Femur (tissue), 1 donor: ENCODE measurements around the gene MKLN1.

Experiments
- DNase-seq: peaks from one replicate; pipeline ENCODE4 v3.0.0-alpha.2; 2017

MKLN1 gene

DNA sequence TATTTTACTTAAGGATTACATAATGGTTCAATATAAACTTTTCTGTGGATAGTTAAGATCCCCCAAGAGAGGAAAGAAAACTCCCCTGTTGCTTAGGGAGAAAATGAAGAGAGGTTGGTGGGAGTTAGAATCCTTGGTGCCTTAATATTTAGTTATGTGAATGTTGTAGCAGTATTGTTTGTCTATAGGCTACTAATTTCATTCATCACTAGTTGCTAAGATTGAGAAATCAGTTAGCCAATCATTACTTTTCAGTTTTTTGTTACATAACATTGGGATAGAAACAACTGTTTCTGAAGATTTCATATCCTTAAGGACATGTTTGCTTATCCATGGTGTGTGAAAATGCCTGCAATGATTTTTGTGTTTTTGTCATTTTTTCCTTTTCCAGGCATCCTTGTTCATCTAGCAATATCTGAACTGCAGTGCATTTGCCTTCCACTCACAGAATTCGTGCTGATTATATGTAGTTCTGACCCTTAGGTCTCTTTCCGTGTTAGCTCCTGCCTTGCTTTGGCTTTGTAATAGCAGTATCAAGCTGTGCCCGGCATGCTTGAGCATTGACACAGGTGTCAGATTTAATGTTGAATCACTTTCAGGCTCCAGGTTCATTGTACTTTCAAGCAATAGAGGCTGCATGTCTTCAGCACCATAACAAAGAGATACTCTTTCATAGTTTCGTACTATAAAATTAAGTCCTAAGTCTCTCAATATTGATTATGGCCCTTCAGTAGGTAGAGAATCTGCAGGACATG is 143.8 kb downstream of the MKLN1 start:
- DNase-seq: no peak

DNA sequence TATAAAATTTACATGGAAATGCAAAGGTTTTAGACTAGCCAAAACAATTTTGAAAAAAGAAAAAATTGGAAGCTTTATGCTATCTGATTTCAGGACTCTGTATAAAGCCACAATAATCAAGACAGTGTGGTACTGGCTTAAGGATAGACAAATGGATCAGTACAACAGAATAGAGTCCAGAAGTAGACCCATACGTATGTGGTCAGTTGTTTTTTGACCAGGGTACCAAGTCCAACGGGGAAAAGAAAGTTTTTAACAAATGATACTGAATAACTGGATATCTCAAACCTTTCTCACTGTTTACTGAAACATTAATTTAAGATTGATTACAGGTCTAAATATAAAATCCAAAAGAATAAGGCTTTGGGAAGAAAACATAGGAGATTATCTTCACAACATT is 149.1 kb downstream of the MKLN1 start:
- DNase-seq: no peak

DNA sequence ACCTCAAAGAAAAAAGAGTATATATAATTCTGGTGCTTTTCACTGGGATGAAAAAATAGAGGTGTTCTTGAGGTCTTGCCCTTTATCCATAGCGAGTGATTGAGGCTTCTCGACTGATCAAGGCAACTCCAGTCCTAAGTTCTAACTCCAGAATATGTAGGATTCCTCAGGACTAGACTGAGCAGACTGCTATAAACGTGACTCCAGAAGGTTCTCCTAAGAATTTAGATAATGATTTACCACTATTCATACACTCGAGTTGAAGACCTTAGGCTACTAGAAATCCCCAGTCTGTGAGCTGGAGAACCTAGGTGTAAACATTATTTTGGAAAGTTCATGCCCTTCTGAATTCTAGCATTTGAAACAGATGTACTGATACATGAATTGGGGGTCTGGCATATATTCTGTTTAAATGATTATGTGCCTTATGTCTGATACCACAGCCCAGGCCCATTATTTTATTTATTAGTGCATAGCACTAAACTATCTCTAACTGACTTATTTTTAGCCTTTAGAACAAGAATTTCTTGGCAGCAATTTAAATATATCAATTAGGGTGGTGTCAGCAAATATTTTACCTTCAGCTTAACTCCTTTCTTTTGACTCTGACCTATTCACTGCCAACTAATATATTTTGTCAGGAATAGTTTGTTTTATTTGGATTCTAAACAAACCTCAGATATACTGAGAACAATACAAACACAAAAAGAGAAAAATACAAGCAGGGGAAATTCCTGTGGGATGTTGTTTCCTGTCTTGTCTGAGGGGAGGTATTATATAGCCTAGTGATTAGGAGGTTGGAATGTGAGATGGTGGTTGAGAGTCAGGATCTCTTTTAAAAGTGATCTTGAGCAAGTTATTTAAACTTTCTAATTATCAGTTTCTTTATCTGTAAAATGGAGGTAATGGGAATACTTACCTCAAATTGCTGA is 153.0 kb downstream of the MKLN1 start:
- DNase-seq: no peak

DNA sequence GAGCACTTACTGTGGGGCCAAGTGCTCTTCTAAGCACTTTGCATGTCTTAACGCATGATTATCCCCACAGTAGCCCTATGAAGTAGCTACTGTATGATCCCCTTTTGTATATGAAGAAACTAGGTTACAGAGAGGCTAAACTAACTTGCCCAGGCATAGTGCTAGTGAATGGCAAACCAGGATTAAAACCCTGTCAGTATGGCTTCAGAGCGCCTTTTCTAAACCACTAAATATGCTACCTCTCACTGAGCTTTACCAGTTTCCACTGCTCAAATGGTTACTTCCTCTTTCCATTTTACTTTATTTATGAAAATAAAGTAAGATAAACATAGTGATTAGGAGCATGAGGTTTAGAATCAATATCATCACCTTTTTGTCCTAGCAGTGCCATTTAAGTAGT is 155.1 kb downstream of the MKLN1 start:
- DNase-seq: no peak

DNA sequence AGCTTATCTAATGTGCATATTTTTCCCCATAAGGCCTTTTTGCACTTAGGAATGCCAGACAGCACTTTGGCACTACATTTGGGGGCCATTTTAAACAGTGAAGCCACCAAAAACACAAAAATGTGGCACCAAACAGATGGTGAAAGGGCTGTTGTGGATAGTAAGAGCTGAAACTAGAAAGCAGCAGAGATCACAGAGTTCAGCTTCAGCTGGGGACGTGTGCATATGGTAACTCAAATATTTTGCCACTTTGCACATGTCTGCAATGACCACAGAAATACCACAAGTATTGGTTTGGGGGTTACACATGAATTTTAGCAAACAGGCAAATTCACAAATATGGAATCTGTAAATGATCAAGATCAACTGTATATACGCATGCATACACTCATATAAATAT is 155.9 kb downstream of the MKLN1 start:
- DNase-seq: no peak

DNA sequence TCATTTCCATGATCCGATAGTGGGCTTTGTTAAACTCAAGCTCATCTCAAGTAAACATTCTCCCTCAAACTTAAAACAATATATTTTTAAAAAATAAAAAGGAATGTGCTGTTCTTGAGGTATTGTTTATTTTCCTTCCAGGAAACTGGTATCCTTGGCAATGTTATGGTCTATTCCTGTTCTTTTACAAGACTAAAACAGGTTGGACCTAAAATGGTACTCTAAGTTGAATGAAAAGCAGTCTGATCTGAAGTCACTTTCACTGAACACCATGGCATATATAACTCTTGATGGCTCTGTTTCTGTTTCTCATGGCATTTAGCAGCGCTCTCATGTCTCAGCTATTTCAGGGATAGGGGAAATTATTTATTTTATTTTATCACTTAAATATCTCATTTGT is 158.7 kb downstream of the MKLN1 start:
- DNase-seq: no peak

DNA sequence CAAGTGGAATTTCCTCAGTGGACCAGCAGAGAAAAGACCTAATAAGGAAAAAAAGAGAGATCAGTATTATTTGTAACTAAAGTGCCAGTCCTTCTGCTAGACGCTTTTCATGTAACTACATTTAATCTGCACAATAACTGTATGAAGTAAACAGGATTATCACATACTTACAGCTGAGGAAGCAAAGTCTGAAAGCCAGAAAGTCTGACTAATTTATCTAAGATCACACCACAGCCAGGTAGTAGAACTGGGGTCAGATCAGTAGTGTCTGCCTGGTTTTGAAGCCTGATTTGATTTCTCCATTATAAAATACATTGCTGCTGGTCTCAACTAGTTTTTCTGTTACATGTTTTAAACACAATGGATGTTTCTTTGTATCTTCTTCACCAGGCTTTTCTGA is 159.5 kb downstream of the MKLN1 start:
- no peak for DNase-seq

DNA sequence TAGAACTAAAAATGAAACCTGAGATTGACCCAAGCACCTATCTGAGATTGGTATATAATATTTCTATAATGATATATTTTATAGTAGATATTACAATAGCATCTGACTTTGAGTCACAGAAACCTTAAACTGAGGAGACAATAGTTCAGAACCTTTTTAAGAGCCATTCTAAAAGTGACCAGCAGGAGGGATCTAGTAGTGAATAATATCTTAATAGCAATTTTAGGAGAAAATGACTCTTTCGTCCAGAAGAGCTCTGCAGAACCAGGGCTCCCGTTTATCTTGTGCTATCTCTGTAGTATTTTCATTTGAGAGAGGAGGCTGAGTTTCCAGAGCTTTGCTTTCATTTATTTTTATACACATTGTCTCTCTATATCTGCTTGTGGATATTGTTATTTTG is 160.7 kb downstream of the MKLN1 start:
- no peak for DNase-seq

DNA sequence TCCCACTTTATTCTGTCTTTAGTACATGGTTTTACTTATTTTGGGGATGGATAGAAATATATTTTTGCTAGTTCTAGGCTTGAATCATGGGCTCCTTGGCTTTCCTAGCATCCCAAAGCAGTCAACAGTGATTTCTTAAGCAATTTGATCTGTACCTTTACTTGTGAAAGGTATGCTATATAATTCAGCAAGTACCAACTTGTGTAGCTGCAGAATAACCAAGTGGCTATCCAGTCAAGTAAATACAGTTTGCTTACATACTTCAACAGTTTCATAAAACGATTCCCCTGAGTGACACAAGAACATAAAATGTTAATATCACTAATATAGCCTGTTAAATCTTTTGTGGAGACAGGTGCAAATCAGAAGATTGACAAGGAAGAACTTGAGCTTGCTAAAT is 161.5 kb downstream of the MKLN1 start:
- DNase-seq: no peak

DNA sequence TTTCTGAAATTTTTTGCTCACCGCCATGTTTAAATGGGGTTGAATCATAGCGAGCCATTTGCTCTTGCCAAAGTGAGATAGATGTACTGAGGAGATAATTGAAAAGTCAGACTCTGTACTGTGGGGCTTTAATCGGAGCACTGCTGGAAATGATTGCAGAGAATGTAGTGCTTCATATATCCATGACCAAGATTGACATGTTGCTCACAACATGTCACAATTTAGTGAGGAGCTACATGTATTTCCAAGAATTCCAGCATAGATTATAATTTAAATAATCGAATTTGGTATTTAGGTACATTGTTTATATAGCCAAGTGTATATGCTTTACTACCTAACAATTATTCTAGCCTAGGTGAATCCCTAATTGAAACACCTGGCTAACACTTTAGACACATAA is 162.2 kb downstream of the MKLN1 start:
- DNase-seq: no peak

DNA sequence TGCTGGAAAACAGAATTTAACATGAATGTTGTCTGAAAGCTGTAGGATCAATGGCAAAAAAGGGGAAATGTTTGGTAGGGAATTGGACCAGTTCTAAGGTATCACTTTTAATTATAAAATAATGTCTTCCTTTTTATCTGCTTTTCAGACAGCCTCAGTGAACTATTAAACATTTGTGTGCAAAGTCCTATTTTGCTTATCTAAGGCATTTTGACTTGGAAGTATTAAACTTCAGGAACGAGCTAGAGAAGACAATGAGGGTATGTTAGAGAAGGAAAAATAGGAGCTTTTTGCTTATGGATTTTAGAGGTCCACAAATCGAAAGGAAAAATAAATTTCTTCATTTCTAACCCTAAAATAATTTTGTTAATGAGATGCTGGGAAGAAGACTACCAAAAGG is 165.4 kb downstream of the MKLN1 start:
- no peak for DNase-seq

DNA sequence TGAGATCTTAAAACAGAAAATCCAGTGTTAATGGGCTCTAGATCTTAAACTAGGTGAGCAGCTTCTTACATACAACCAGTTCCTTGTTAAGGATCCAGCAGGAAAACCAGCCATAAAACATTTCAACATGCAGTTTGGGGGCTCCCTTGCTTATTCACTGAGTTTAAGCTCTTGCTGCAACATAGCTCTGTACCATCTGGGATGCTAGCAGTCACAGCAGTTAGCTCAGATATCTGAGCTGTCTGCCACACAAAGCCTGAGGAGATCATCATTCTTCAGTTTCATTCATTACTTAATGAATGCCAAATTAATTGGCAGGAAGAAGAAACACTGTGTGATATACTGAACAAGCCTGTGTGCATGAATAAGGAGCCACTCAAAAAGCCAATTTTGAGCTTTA is 165.9 kb downstream of the MKLN1 start:
- no peak for DNase-seq

DNA sequence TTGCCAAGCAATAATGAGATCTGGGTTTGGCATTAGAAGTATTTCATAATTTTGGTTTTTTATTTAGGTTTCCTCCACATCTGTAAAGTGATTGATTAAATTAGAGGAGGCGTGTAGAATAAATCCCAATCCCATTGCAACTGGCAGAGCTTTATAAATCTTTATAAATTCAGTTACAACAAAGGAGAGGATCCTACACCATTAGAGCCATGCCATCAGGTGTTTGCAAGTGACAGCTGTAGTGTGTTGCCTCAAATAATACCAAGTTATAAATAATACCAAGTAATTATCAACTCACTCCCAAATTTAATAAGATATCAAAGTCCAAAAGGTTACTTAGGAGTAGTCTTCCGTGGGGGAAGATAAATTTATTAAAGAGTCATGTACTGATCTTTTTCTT is 166.5 kb downstream of the MKLN1 start:
- DNase-seq: no peak

DNA sequence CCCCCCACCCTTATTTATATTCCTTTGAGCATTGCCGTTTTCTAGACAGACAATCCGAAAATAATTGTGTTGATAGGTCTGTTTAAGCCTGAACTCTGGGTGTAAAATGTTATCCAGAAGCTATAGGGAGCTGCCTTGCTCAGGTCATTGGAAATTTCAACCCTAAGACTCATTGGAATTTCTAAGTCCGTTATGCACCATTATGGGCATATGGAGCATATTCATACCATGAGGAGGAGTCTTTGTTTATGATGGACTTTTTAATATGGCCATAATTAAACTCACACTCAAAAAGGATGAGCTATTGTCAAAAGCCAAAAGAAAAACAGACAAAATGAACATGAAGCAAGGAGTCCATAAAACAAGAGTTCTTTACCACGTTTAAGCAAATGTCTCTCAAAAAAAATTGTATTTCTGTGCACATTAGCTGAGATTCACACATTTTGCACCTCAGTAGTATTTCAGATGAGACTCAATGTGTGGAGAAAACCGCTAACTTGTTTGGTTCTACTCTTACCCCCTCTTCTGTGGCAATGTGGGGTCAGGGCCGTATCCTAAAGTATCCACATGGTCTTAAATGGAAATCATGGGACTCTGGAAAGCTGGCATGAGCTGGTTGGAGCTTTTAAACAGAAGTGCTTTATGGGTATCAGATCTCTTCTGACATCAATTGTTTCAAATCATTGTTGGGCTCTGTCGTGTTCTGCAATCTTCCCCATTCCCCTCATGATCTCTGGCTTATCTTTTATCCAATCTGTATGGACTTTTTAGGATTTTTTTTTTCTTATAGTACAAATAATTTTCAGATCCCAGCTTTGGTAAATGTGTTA is 168.2 kb downstream of the MKLN1 start:
- DNase-seq: no peak

DNA sequence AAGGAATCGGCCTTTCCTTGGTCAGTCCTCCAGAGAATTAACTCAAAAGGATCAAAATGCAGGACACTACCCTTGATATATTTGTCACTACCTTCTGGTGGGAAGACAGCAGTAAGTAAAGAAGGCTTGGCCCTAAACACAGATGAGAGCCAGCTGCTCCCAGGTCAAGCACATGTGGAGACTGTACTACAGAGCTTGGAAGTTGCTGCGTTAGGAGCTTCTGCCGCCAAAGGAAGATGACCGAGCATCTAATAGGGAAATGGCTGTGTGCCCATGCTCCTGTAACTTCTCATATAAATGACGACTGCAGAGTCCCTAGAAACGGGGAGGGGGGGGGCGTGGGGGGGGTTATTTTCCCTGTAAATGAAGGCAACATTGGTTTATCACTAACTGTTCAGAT is 169.8 kb downstream of the MKLN1 start:
- DNase-seq: no peak

DNA sequence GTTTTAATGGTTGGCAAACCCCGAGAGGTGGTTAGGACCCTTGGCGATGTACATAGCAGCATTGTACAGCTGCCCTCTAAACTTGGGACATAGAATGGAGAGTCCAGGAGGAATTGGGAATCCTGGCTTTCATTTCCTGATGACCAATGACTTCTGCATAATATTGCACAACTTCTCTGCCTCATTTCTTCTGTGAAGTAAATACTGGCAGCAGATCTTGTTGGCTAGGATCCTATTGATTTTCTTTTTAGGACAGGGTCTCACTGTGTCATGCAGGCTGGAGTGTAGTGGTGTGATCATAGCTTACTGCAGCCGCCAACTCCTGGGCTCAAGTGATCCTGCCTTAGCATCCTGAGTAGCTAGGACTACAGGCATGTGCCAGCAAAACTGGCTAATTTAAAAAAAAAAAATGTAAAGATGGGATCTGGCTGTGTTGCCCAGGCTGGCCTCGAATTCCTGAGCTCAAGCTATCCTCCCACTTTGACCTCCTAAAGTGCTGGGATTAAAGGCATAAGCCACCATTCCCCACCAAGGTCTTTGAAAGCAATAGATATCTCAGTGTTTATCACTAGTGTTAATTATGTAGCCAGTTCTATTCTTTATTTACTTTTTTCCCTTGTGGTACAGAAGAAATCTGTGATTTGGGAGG is 170.7 kb downstream of the MKLN1 start:
- DNase-seq: no peak

DNA sequence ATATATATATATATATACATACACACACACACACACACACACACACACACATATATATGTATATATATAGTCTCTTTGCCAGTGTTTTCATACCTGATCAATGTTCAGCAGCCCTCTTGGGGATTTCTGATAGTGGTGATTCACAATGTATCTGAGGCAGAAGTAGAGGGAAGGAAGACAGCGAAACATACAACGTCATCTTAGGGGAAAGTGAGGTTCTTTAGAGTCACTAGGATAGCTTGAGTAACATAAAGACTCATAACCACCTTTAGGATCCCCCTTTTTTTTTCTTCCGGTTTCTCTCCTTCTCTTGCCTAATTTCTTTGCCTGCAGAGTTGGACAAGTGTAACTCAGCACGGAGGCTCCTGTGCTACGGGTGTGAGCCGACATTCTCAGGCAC is 172.1 kb downstream of the MKLN1 start:
- DNase-seq: no peak

DNA sequence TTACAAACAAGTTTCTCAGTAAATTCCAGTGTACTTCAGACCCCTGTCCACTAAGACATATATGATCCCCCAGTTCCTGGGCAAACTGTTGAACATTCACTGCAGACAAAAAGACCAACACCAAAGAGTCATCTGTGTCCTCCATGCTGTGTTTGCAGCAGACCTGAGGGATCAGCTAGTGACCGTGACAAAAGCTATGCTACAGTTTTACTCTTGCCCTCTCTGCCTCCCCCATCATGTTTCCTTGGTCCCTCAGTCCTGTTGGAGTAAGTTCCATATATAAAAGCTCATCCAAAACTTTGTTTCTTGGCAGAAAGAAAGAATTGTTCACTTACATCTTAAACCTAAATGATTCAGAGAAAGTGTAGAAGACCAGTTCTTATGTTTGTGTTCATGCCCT is 172.7 kb downstream of the MKLN1 start:
- no peak for DNase-seq

DNA sequence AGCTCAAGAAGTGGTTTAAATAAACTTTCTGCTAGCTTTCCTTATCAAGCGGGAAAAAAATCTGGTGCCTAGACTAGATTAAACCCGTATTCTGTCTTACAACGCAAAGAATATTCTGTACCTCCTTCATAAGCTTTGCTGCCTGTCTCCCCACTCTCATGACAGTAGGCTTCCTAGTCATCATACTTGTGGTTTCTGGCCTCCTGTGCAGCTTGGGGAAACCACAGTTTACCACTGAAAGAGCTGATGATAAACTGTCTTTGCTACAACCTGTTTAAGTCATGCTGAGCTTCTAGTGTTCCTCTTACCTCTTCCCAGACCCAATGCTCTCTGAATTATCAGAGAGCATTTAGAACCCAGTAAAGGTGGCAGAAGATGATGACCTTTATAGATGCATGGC is 173.7 kb downstream of the MKLN1 start:
- DNase-seq: no peak

DNA sequence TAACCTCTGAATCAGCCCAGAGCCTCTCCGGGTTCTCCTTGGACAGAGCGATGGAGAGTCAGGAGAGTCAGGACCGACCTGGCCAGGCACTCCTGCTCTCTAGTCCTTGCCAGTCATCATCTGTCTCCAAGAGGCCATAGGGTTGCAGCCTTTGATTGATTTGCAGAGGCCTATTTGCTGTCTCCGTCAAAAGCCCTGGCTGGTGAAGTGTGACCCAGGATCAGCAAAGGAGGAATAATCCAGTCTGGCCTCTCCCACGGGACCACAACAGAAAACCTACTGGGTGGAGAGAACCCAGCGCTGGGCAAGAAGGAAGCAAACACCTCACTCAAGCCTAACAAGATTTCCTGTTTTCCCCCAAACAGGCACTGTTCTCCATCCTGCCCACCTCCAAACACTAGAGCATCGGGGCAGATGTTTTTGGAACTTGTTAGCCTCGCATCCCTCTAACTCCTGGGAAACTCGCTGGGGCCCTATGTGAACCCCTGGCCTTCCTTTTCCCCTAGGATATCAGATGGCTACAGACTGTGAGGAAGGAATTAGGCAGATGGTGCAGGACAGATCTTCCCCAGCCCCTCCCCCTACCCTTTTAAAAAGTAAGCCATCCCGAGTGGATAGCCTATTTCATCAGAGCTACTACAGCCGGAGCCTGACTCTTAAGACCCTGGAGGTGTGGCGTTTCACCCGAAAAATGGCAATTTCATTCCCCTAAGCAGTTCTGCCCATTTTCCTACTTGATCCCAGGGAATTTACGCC is 174.4 kb downstream of the MKLN1 start:
- no peak for DNase-seq

DNA sequence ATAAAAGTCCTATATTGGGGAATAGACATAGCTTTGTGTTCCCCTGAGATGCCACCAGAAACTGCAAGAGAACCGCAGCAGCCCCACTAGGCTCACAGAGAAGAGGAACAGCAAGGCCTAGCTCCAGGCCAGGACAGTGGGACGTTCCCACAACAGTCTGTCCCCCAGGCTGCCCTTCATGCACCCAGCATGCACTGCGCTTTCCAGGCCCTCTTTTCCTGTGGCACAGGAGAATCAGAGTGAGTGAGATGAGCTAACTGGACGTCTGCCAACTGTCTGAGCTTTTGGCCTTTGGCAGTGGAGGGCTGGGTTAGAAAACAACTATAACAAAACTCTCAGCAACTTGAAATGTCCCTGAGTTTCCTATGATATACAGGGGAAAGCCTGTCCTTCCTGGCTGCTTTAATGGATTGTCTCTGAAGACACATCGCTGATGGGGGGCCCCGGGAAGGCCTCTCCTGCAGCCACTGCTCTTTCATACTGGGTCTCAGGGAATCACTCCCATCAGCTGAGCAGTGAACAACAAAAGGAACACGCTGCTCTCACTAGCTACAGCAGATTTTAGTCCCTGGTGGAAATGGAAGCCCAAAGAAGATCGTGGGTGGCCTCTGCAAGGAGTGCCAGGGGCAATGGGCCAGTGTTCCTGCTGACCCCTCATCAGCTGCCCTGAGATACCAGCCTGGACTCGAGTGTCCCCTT is 175.3 kb downstream of the MKLN1 start:
- DNase-seq: peak; percentile 62
